ENCODE measurements around the gene OSBPL3. TPM values are rescaled to one million over a fixed set of nuclear protein-coding genes. Genes with fewer than 3 reads are reported as not detected.

The OSBPL3 gene
- total RNA-seq, 1 donor from 2014 or later, result 59.2 TPM

- Histone ChIP-seq H3K9me3 (no peaks in the 10 kb centered on the region), H3K27ac (no peak overlapping the region), H3K36me3 (no peaks in the 10 kb centered on the region), H3K27me3 (no peaks in the 10 kb centered on the region), H3K4me3 (no peak overlapping the region), H3K4me1 (peaks cover 16% of the 10 kb centered on the region)
- TF ChIP-seq POLR2AphosphoS5 (IDR thresholded peaks at IDR 0.05; ENCODE audit: insufficient read depth in 1 of 2, low read depth in 1 of 2), result no peak
- TF ChIP-seq POLR2A (IDR thresholded peaks at IDR 0.05), result no peak
- no peak for TF ChIP-seq CTCF (IDR thresholded peaks at IDR 0.05)
- no peak for DNase-seq (ENCODE audit: extremely low spot score in 2 of 2)
- intact Hi-C loops (cut with DNase I), result no loop called here
Measured at GRCh38 chr7:24891311-24891735, 88.7 kb downstream of the OSBPL3 start.

- Histone ChIP-seq H3K27ac (no peak overlapping the region), H3K4me3 (no peak overlapping the region), H3K4me1 (peaks cover 2% of the 10 kb centered on the region), H3K9me3 (no peaks in the 10 kb centered on the region), H3K27me3 (no peaks in the 10 kb centered on the region), H3K36me3 (no peaks in the 10 kb centered on the region)
- intact Hi-C loops (cut with DNase I), result no loop called here
- TF ChIP-seq POLR2AphosphoS5 (IDR thresholded peaks at IDR 0.05; ENCODE audit: insufficient read depth in 1 of 2, low read depth in 1 of 2) (no peak), POLR2A (IDR thresholded peaks at IDR 0.05) (no peak), CTCF (IDR thresholded peaks at IDR 0.05) (no peak)
- no peak for DNase-seq (ENCODE audit: extremely low spot score in 2 of 2)
Measured at GRCh38 chr7:24889611-24890010, 90.4 kb downstream of the OSBPL3 start.

GRCh38 chr7:24888653-24889052 is 91.3 kb downstream of the OSBPL3 start:
- H3K4me3 ChIP-seq, result no peak overlapping the region
- DNase-seq (ENCODE audit: extremely low spot score in 2 of 2), result no peak
- intact Hi-C loops (cut with DNase I), result no loop called here
- TF ChIP-seq POLR2AphosphoS5 (IDR thresholded peaks at IDR 0.05; ENCODE audit: insufficient read depth in 1 of 2, low read depth in 1 of 2) (no peak), POLR2A (IDR thresholded peaks at IDR 0.05) (no peak), CTCF (IDR thresholded peaks at IDR 0.05) (no peak)
- no peak overlapping the region for H3K27ac ChIP-seq
- no peaks in the 10 kb centered on the region for H3K9me3 ChIP-seq
- no peaks in the 10 kb centered on the region for H3K27me3 ChIP-seq
- no peaks in the 10 kb centered on the region for H3K36me3 ChIP-seq
- peaks cover under 1% of the 10 kb centered on the region for H3K4me1 ChIP-seq

GRCh38 chr7:24885716-24886115 is 94.3 kb downstream of the OSBPL3 start:
- H3K4me1 ChIP-seq, result peaks cover 11% of the 10 kb centered on the region
- DNase-seq (ENCODE audit: extremely low spot score in 2 of 2), result no peak
- no peaks in the 10 kb centered on the region for H3K27me3 ChIP-seq
- no peaks in the 10 kb centered on the region for H3K36me3 ChIP-seq
- TF ChIP-seq POLR2A (IDR thresholded peaks at IDR 0.05), result no peak
- TF ChIP-seq CTCF (IDR thresholded peaks at IDR 0.05), result no peak
- no peak for TF ChIP-seq POLR2AphosphoS5 (IDR thresholded peaks at IDR 0.05; ENCODE audit: insufficient read depth in 1 of 2, low read depth in 1 of 2)
- intact Hi-C loops (cut with DNase I), result no loop called here
- no peak overlapping the region for H3K4me3 ChIP-seq
- no peak overlapping the region for H3K27ac ChIP-seq
- H3K9me3 ChIP-seq, result no peaks in the 10 kb centered on the region

- intact Hi-C loops (cut with DNase I), result no loop called here
Measured at GRCh38 chr7:24885305-24885704, 94.7 kb downstream of the OSBPL3 start.

More at GRCh38 chr7:24885305-24885704, 94.7 kb downstream of the OSBPL3 start:
- no peak for TF ChIP-seq POLR2AphosphoS5 (IDR thresholded peaks at IDR 0.05; ENCODE audit: insufficient read depth in 1 of 2, low read depth in 1 of 2)
- TF ChIP-seq CTCF (IDR thresholded peaks at IDR 0.05), result no peak
- no peak for TF ChIP-seq POLR2A (IDR thresholded peaks at IDR 0.05)
- H3K27ac ChIP-seq, result no peak overlapping the region
- no peak overlapping the region for H3K4me3 ChIP-seq
- H3K36me3 ChIP-seq, result no peaks in the 10 kb centered on the region
- peaks cover 11% of the 10 kb centered on the region for H3K4me1 ChIP-seq
- no peaks in the 10 kb centered on the region for H3K27me3 ChIP-seq
- no peaks in the 10 kb centered on the region for H3K9me3 ChIP-seq
- DNase-seq (ENCODE audit: extremely low spot score in 2 of 2), result no peak
